Measurements from ENCODE around the gene PNMA6E.

PNMA6E gene

DNA sequence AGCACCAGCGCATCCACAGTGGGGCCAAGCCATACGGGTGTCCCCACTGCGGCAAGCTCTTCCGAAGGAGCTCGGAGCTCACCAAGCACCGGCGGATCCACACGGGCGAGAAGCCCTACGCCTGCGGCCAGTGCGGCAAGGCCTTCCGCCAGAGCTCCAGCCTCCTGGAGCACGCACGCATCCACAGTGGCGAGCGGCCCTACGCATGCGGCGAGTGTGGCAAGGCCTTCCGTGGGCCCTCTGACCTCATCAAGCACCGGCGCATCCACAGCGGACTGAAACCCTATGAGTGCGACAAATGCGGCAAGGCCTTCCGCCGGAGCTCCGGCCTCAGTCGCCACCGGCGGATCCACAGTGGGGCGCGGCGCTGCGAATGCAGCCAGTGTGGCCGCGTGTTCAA, 53.6 kb downstream of the PNMA6E start:
- no peak for FAIRE-seq

All from G401.6 (cell line).